WTC11 (cell line): ENCODE measurements around the gene EIF4E. TPM values are rescaled to one million over a fixed set of nuclear protein-coding genes. Genes with fewer than 3 reads are reported as not detected.

ENCODE experiments used
- ATAC-seq: fragments of 200-7000 bp; cut with Tn5 transposase; 2 replicates; pipeline ENCODE4 v1.10.0; 2021; ENCODE audit warnings: mild to moderate bottlenecking, moderate library complexity
- CTCF ChIA-PET: fragments of 300-600 bp; sonication (Branson Sonifier 250); formaldehyde crosslinking; loops from one replicate; lab custom pipeline; 2021; ENCODE audit warnings: antibody characterized with exemption; lab: Charles Lee
- POLR2A ChIA-PET: fragments of 350-600 bp; sonication (Branson Sonifier 250); formaldehyde crosslinking; loops from one replicate; lab custom pipeline; 2021; ENCODE audit warnings: antibody characterized with exemption; lab: Charles Lee
- DNase-seq: peaks from one replicate; pipeline ENCODE4 v3.0.0; 2021; ENCODE audit warnings: low spot score
- H3K27ac Mint-ChIP-seq: 2 replicates; pipeline ENCODE4 v1.8.0; 2021; ENCODE audit warnings: mixed read lengths
- H3K27me3 Mint-ChIP-seq: 2 replicates; pipeline ENCODE4 v1.8.0; 2021; ENCODE audit warnings: low read depth, mild to moderate bottlenecking, moderate library complexity, mixed read lengths
- H3K36me3 Mint-ChIP-seq: 2 replicates; pipeline ENCODE4 v1.8.0; 2021; ENCODE audit warnings: mixed read lengths
- H3K4me1 Mint-ChIP-seq: 2 replicates; pipeline ENCODE4 v1.8.0; 2022; ENCODE audit warnings: mixed read lengths
- H3K4me3 Mint-ChIP-seq: 2 replicates; pipeline ENCODE4 v1.8.0; 2021; ENCODE audit warnings: mild to moderate bottlenecking, moderate library complexity, mixed read lengths
- H3K9me3 Mint-ChIP-seq: 2 replicates; pipeline ENCODE4 v1.8.0; 2021; ENCODE audit warnings: mixed read lengths
- AFF4 ChIP-seq: sonication (generic); formaldehyde crosslinking; IDR thresholded peaks from 2 replicates; pipeline ENCODE4 v1.8.1; 2023; ENCODE audit warnings: mild to moderate bottlenecking, missing genetic modification reagents, borderline replicate concordance
- CREB1 ChIP-seq: sonication (generic); formaldehyde crosslinking; IDR thresholded peaks from 2 replicates; pipeline ENCODE4 v1.8.0; 2023; ENCODE audit warnings: mild to moderate bottlenecking, missing genetic modification reagents
- ESRRA ChIP-seq: sonication (generic); formaldehyde crosslinking; IDR thresholded peaks from 2 replicates; pipeline ENCODE4 v1.8.1; 2022; ENCODE audit warnings: mild to moderate bottlenecking, missing genetic modification reagents, borderline replicate concordance
- ETV6 ChIP-seq: sonication (generic); formaldehyde crosslinking; IDR thresholded peaks from 2 replicates; pipeline ENCODE4 v1.8.1; 2022; ENCODE audit warnings: mild to moderate bottlenecking, missing genetic modification reagents
- FOXP1 ChIP-seq: sonication (generic); formaldehyde crosslinking; IDR thresholded peaks from 2 replicates; pipeline ENCODE4 v1.8.0; 2022; ENCODE audit warnings: missing genetic modification reagents, mild to moderate bottlenecking, moderate library complexity, borderline replicate concordance
- GTF2I ChIP-seq: fragments of 250-450 bp; sonication (Bioruptor Pico); conservative IDR thresholded peaks from 2 replicates; pipeline ENCODE4 v1.4.0; 2021; ENCODE audit warnings: mild to moderate bottlenecking
- JAZF1 ChIP-seq: fragments of 250-450 bp; sonication (Bioruptor Pico); IDR thresholded peaks from 2 replicates; pipeline ENCODE4 v1.9.0; 2021; ENCODE audit warnings: moderate library complexity, mild to moderate bottlenecking, inconsistent platforms
- NFE2L1 ChIP-seq: sonication (generic); formaldehyde crosslinking; IDR thresholded peaks from 2 replicates; pipeline ENCODE4 v1.8.1; 2023; ENCODE audit warnings: missing genetic modification reagents
- NFYB ChIP-seq: sonication (generic); formaldehyde crosslinking; conservative IDR thresholded peaks from 2 replicates; pipeline ENCODE4 v1.8.0; 2022; ENCODE audit warnings: low read depth, missing genetic modification reagents
- PRRX2 ChIP-seq: fragments of 250-450 bp; sonication (Bioruptor Pico); IDR thresholded peaks from 2 replicates; pipeline ENCODE4 v1.8.0; 2021; ENCODE audit warnings: mild to moderate bottlenecking
- RELA ChIP-seq: sonication (generic); formaldehyde crosslinking; IDR thresholded peaks from 2 replicates; pipeline ENCODE4 v1.8.1; 2022; ENCODE audit warnings: missing genetic modification reagents, mild to moderate bottlenecking, borderline replicate concordance
- SMAD3 ChIP-seq: sonication (generic); formaldehyde crosslinking; IDR thresholded peaks from 2 replicates; pipeline ENCODE4 v1.8.0; 2022; ENCODE audit warnings: missing genetic modification reagents, mild to moderate bottlenecking, borderline replicate concordance
- SP1 ChIP-seq: sonication (generic); formaldehyde crosslinking; conservative IDR thresholded peaks from 2 replicates; pipeline ENCODE4 v1.8.1; 2022; ENCODE audit warnings: missing genetic modification reagents
- TEAD4 ChIP-seq: sonication (generic); formaldehyde crosslinking; IDR thresholded peaks from 2 replicates; pipeline ENCODE4 v1.8.0; 2022; ENCODE audit warnings: mild to moderate bottlenecking, missing genetic modification reagents
- USF1 ChIP-seq: sonication (generic); formaldehyde crosslinking; IDR thresholded peaks from 2 replicates; pipeline ENCODE4 v1.8.0; 2022; ENCODE audit warnings: mild to moderate bottlenecking, missing genetic modification reagents
- ZNF232 ChIP-seq: sonication (generic); formaldehyde crosslinking; IDR thresholded peaks from 2 replicates; pipeline ENCODE4 v1.8.0; 2022; ENCODE audit warnings: mild to moderate bottlenecking, missing genetic modification reagents
- ZNF317 ChIP-seq: sonication (generic); formaldehyde crosslinking; IDR thresholded peaks from 2 replicates; pipeline ENCODE4 v1.8.1; 2023; ENCODE audit warnings: low read depth, mild to moderate bottlenecking, moderate library complexity, missing genetic modification reagents, borderline replicate concordance
- total RNA-seq: library from RNA; stranded (reverse); gene quantifications from 3 replicates; pipeline ENCODE4 v1.2.3, GENCODE V29; 2021
- TF ChIP-seq, protein P1 (sequence below): sonication (generic); formaldehyde crosslinking; IDR thresholded peaks from 2 replicates; pipeline ENCODE4 v1.8.0; 2023; ENCODE audit warnings: mild to moderate bottlenecking, missing genetic modification reagents
- TF ChIP-seq, protein P2 (sequence below): sonication (generic); formaldehyde crosslinking; IDR thresholded peaks from 2 replicates; pipeline ENCODE4 v1.8.1; 2022; ENCODE audit warnings: low read depth, mild to moderate bottlenecking, moderate library complexity, missing genetic modification reagents, borderline replicate concordance
- TF ChIP-seq, protein P3 (sequence below): fragments of 250-450 bp; sonication (Bioruptor Pico); IDR thresholded peaks from 2 replicates; pipeline ENCODE4 v1.9.0; 2021; ENCODE audit warnings: moderate library complexity, mild to moderate bottlenecking, inconsistent platforms, borderline replicate concordance

EIF4E gene
- total RNA-seq, 1 experiment from 2014 or later, result 174 TPM

DNA sequence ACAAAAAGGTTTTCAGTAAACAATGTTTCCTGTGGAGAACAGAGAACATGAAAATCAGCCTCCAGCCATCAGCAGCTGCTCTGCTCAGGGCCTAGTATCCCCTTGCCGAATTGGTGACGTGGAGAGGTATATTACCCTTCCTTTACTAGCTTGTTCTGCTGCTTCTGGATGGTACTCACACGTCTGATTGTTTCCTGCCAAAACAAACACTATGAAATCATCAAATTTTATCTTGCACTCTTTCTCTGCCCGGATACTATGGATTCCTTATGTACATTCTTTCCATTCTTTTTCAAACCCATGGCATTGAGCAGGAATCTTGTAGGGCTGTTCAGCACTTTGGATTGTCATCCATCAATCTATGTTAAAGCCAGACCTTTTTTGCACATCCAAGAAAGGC is 47.8 kb upstream of the EIF4E start:
- CTCF ChIA-PET, result no interaction called here
- no peaks in the 10 kb centered on the region for H3K36me3 Mint-ChIP-seq
- ATAC-seq (no peak), DNase-seq (no peak)
- H3K27me3 Mint-ChIP-seq, result no peaks in the 10 kb centered on the region; the same call in 1 of the 2 replicates
- H3K4me3 Mint-ChIP-seq, result no peak overlapping the region
- no peak overlapping the region for H3K27ac Mint-ChIP-seq
- TF ChIP-seq ZNF317 (CRISPR knock-in tag), result no peak
- no peak for TF ChIP-seq AFF4 (CRISPR knock-in tag)
- H3K4me1 Mint-ChIP-seq, result no peaks in the 10 kb centered on the region
- POLR2A ChIA-PET, result no interaction called here
- H3K9me3 Mint-ChIP-seq, result no peaks in the 10 kb centered on the region; the same call in 1 of the 2 replicates

- TF ChIP-seq SMAD3, result no peak
- TF ChIP-seq GTF2I (CRISPR knock-in tag), result no peak
- TF ChIP-seq, protein P1, sequence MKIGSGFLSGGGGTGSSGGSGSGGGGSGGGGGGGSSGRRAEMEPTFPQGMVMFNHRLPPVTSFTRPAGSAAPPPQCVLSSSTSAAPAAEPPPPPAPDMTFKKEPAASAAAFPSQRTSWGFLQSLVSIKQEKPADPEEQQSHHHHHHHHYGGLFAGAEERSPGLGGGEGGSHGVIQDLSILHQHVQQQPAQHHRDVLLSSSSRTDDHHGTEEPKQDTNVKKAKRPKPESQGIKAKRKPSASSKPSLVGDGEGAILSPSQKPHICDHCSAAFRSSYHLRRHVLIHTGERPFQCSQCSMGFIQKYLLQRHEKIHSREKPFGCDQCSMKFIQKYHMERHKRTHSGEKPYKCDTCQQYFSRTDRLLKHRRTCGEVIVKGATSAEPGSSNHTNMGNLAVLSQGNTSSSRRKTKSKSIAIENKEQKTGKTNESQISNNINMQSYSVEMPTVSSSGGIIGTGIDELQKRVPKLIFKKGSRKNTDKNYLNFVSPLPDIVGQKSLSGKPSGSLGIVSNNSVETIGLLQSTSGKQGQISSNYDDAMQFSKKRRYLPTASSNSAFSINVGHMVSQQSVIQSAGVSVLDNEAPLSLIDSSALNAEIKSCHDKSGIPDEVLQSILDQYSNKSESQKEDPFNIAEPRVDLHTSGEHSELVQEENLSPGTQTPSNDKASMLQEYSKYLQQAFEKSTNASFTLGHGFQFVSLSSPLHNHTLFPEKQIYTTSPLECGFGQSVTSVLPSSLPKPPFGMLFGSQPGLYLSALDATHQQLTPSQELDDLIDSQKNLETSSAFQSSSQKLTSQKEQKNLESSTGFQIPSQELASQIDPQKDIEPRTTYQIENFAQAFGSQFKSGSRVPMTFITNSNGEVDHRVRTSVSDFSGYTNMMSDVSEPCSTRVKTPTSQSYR (CRISPR knock-in tag), result no peak
- no peak for TF ChIP-seq SP1 (CRISPR knock-in tag)
- TF ChIP-seq NFE2L1 (CRISPR knock-in tag), result no peak
- TF ChIP-seq ESRRA, result no peak
- no peak for TF ChIP-seq PRRX2 (CRISPR knock-in tag)
- no peak for TF ChIP-seq ETV6 (CRISPR knock-in tag)
- TF ChIP-seq, protein P2, sequence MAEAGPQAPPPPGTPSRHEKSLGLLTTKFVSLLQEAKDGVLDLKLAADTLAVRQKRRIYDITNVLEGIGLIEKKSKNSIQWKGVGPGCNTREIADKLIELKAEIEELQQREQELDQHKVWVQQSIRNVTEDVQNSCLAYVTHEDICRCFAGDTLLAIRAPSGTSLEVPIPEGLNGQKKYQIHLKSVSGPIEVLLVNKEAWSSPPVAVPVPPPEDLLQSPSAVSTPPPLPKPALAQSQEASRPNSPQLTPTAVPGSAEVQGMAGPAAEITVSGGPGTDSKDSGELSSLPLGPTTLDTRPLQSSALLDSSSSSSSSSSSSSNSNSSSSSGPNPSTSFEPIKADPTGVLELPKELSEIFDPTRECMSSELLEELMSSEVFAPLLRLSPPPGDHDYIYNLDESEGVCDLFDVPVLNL (CRISPR knock-in tag), result no peak
- TF ChIP-seq FOXP1, result no peak
- TF ChIP-seq, protein P3, sequence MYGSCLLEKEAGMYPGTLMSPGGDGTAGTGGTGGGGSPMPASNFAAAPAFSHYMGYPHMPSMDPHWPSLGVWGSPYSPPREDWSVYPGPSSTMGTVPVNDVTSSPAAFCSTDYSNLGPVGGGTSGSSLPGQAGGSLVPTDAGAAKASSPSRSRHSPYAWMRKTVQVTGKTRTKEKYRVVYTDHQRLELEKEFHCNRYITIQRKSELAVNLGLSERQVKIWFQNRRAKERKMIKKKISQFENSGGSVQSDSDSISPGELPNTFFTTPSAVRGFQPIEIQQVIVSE (CRISPR knock-in tag), result no peak
- no peak for TF ChIP-seq CREB1 (CRISPR knock-in tag)
- TF ChIP-seq ZNF232 (CRISPR knock-in tag), result no peak
- TF ChIP-seq TEAD4, result no peak
- TF ChIP-seq USF1 (CRISPR knock-in tag), result no peak
- TF ChIP-seq NFYB (CRISPR knock-in tag), result no peak
- no peak for TF ChIP-seq JAZF1 (CRISPR knock-in tag)
- TF ChIP-seq RELA (CRISPR knock-in tag), result no peak
- no peaks in the 10 kb centered on the region for H3K9me3 Mint-ChIP-seq
- H3K4me1 Mint-ChIP-seq, result peaks cover 13% of the 10 kb centered on the region
- no peak for ATAC-seq
- ChIA-PET CTCF (no interaction called here), POLR2A (no interaction called here)
- no peaks in the 10 kb centered on the region; the same call in 1 of the 2 replicates for H3K27me3 Mint-ChIP-seq
- no peaks in the 10 kb centered on the region for H3K36me3 Mint-ChIP-seq
- no peak overlapping the region for H3K27ac Mint-ChIP-seq
- no peak overlapping the region for H3K4me3 Mint-ChIP-seq
- DNase-seq, result no peak
Observed at GRCh38 chr4:98969878-98970785, 41.2 kb upstream of the EIF4E start.
